Bronchial epithelial cell (primary cell): ENCODE measurements around the gene MYH16. TPM values are rescaled to one million over a fixed set of nuclear protein-coding genes. Genes with fewer than 3 reads are reported as not detected.

ENCODE experiments used
- DNase-seq: peaks from one replicate; pipeline ENCODE4 v3.0.0-alpha.2; 2010; ENCODE audit warnings: low read depth
- FAIRE-seq: peaks from 2 replicates; lab custom pipeline; 2011; peaks lifted over from hg19 to GRCh38; lab: Jason Lieb, UNC
- H3K27me3 ChIP-seq: 2 replicates; pipeline ENCODE4 v1.5.1; 2011; ENCODE audit warnings: low read length; ENCODE audit not compliant: control insufficient read depth, insufficient read depth
- H3K36me3 ChIP-seq: 2 replicates; pipeline ENCODE4 v1.5.1; 2011; ENCODE audit warnings: low read length; ENCODE audit not compliant: control insufficient read depth, insufficient read depth
- H3K4me3 ChIP-seq: 2 replicates; pipeline ENCODE4 v1.5.1; 2011; ENCODE audit warnings: mild to moderate bottlenecking, low read depth, low read length, control low read depth
- total RNA-seq: library from RNA; depleted of rRNA; stranded (reverse); fragments of >200 nt; gene quantifications from 2 replicates; pipeline ENCODE4 v1.2.1, GENCODE V29; 2014
- TF ChIP-seq, protein P1 (sequence below): IDR thresholded peaks from 2 replicates; pipeline ENCODE4 v1.5.1; 2011; ENCODE audit warnings: mild to moderate bottlenecking, moderate library complexity, low read length, control low read depth, inconsistent platforms; ENCODE audit not compliant: insufficient read depth, severe bottlenecking

MYH16 gene
- total RNA-seq, 1 donor from 2014 or later = 0.53 TPM

DNA sequence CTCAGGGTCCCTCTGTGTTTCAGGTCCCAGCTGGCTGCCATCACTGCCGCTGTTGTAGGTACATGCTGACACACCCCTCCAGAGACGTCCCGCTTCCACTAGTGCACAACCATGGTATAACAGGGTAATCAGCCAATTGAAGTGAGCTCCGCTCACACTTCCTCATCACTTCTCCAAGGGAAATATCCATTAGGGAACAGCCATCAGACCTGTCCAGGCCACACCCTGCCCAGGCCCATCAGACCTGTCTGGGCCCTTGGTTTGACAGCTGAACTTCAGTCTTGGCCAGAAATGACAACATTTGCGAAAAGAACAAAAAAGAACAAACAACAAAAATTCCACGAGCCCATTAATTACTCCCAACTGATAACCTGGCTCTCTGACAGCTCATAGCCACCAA is 11.0 kb upstream of the MYH16 start:
- FAIRE-seq (no peak), DNase-seq (no peak)
- Histone ChIP-seq H3K27me3 (no peaks in the 10 kb centered on the region), H3K4me3 (no peak overlapping the region), H3K36me3 (no peaks in the 10 kb centered on the region)
- TF ChIP-seq, protein P1, sequence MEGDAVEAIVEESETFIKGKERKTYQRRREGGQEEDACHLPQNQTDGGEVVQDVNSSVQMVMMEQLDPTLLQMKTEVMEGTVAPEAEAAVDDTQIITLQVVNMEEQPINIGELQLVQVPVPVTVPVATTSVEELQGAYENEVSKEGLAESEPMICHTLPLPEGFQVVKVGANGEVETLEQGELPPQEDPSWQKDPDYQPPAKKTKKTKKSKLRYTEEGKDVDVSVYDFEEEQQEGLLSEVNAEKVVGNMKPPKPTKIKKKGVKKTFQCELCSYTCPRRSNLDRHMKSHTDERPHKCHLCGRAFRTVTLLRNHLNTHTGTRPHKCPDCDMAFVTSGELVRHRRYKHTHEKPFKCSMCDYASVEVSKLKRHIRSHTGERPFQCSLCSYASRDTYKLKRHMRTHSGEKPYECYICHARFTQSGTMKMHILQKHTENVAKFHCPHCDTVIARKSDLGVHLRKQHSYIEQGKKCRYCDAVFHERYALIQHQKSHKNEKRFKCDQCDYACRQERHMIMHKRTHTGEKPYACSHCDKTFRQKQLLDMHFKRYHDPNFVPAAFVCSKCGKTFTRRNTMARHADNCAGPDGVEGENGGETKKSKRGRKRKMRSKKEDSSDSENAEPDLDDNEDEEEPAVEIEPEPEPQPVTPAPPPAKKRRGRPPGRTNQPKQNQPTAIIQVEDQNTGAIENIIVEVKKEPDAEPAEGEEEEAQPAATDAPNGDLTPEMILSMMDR = no peak

DNA sequence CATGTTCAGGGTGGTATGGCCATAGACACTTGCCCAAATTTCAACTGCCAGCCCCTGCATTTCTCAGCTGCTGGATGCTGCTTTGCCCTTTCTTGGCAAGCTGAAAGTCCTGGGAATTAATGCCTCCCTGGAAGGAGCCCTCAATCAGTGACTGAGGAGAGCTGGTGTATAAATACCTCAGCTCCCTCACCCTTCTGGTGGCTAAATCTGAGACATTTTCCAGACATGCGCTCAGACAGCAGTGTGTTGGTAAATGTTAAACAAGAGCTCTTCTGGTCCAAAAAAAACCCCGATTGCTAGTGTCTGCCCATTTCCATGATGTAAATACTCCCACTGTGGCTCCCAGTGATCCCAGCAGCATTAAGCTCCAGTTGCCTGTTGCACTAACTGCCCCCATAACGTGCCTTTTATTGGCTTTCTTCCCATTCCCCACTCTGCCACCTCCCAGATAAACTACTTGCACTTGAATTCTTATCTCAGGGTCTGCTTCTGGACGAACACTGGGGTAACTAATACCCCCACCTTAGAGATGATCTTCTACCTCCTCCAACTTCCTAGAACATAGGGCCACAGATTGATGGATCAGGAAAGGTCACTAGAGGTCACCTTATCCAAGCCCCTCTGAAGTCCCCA is 6.7 kb upstream of the MYH16 start:
- DNase-seq (no peak), FAIRE-seq (no peak)
- TF ChIP-seq, protein P1 = no peak

DNA sequence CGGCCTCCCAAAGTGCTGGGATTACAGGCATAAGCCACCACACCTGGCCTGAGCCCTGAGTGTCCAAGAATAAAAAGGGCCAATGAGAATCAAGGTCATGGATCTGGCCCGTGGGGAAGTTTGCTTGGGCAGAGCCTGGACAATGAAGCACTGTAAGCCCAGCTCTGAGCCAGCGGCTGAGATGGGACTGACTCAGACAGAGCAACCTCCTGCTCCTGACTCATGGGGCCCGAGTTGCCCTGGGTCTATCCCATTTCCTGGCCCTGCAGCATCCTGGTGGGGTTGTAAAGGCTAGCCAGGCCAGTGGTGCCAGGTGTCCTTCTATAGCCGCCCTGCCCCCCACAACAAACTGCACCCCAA is 5.2 kb upstream of the MYH16 start:
- peak; percentile 97 for DNase-seq

More for the DNA sequence above, 6.7 kb upstream of the MYH16 start:
- Histone ChIP-seq H3K4me3 (no peak overlapping the region), H3K27me3 (no peaks in the 10 kb centered on the region), H3K36me3 (no peaks in the 10 kb centered on the region)

GRCh38 chr7:99267841-99268576 is 4.6 kb upstream of the MYH16 start:
- FAIRE-seq (peak; percentile 95), DNase-seq (no peak)
- H3K4me3 ChIP-seq = no peak overlapping the region
- no peaks in the 10 kb centered on the region for H3K27me3 ChIP-seq
- TF ChIP-seq, protein P1 = no peak
- H3K36me3 ChIP-seq = no peaks in the 10 kb centered on the region

More for the DNA sequence above, 5.2 kb upstream of the MYH16 start:
- Histone ChIP-seq H3K4me3 (no peak overlapping the region), H3K36me3 (no peaks in the 10 kb centered on the region), H3K27me3 (no peaks in the 10 kb centered on the region)
- TF ChIP-seq, protein P1 = no peak
- peak; percentile 79 for FAIRE-seq

DNA sequence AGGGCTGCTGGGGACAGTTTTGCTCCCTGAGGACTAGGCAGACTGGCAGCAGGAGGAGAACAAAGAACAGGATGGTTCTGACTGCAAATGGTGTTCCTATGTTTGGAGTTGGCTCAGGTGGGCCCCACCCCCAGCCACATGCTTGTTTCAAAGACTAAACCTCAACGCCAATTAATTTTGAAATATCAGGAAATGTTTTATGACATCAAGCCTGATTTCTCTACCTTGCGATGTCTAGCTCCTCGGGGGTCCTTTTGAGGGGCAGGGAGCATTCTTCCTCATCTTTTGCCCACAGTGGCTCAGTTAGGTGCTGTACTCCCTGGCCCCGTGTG is 4.1 kb upstream of the MYH16 start:
- TF ChIP-seq, protein P1 = no peak
- Histone ChIP-seq H3K27me3 (no peaks in the 10 kb centered on the region), H3K4me3 (no peak overlapping the region), H3K36me3 (no peaks in the 10 kb centered on the region)
- no peak for FAIRE-seq
- DNase-seq = no peak
